Activated effector memory CD4-positive, alpha-beta T cell treated with anti-CD3 and anti-CD28 coated beads, Interleukin-2, amount 50 U/mL, for 16 hours (primary cell): ENCODE measurements around the gene AFF1.

Source experiments
- DNase-seq: peaks from one replicate; pipeline ENCODE4 v3.0.0-alpha.2; 2020

AFF1 gene

GRCh38 chr4:86934771-86935565, at the start of gene AFF1:
Gene AFF1, plus strand, starts transcription at chr4:86935011. Its CDS starts 13,523 bp downstream, at chr4:86948534.
- peak; percentile 95 for DNase-seq

DNA sequence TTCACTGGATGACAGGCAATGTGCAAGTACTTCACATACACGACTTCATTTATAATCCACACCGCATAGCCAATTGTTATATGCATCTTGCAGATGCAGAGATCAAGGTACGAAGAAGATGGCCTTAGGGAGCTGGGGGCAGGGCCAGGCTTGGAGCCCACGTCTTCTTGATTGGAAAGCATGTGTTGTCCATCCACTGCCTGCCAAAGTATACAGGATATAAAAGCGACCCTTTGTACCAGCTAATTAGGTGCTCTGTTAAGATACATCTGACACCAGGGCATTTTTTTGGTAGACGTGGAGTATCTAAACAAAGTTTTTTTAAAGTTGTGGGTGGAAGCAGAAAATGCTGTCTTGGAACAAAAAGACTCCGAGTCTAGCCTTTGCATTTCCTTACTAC, 44.0 kb upstream of the AFF1 start:
- DNase-seq: no peak

DNA sequence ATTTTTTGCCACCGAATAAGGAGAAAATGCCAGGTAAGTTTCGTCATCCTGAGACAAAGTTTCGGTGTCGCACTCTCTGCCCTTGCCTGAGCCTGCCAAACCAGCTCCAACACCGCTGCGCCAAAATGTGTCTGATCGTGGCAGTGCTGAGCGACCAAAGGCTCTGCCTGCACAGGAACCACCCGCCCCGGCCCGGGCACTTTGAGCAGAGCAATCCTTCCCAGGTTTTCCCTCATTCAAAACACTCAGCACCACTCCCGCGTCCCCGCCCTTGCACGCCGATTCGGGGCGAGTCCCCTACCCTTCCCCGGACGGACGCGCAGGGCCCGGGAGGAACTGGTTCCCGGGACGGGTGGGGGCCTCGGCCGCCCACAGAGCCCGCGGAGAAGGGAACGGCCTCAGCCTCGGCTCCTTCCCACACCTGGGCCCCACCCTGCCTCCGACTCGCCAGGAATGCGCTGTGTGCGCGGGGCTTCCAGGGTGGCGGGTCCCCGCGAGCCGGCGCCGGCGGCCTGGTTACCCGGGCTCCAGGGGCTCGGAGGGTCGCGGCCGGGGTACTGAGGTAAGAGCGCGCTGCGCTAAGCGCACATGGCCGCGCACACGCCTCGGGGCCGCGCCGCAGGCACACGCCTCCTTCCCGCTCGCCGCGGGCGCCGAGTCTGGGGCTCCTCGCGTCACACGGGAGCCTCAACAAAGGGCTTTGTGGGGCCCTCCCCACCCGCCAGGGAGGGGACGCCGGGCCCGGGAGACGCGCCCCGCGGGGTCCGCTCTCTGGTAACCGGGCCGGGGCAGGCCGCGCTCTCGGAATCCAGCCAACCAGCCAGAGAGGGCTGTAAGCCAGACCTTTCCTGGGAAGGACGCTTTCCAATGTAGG, 42.8 kb upstream of the AFF1 start, which contains the start of gene C4orf36:
Gene C4orf36 (minus strand): TSS at position 661 of the 874 bp plus-strand sequence. CDS start 902 bp downstream, outside the sequence.
- DNase-seq: peak; percentile 67

DNA sequence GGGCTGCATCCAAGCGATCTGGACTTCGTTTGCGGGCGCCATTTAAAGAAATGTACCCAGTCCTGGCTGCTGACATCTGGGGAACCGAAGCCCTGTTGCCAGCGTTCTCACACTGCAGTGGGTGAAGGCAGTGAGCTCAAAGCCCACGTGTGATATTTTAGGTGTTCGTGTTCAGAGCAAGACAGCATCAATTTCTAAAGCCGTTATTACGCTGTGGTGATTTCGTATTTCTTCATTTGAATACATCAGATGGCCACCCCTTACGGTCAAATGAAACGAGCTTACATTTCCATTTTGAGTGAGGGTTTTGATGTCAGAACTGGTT, 42.2 kb upstream of the AFF1 start:
- no peak for DNase-seq

DNA sequence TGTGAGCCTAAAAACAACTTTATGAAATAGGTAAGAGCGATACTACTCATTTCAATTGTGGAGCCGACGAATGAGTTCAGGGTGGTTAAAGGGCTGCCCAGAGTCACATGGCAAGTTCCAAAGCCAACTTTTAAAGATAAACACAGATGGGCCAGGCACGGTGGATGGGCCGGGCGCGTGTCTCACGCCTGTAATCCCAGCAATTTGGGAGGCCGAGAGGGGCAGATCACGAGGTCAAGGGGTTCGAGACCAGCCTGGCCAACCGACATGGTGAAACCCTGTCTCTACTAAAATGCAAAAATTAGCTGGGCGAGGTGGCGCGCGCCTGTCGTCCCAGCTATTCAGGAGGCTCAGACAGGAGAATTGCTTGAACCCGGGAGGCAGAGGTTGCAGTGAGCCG, 41.7 kb upstream of the AFF1 start:
- no peak for DNase-seq

- DNase-seq: no peak
These were observed 40.4 kb upstream of the AFF1 start for GRCh38 chr4:86894455-86894854.

GRCh38 chr4:86895692-86896488, 38.9 kb upstream of the AFF1 start:
- no peak for DNase-seq

- DNase-seq: no peak
These were observed 38.2 kb upstream of the AFF1 start for GRCh38 chr4:86896596-86896995.

DNA sequence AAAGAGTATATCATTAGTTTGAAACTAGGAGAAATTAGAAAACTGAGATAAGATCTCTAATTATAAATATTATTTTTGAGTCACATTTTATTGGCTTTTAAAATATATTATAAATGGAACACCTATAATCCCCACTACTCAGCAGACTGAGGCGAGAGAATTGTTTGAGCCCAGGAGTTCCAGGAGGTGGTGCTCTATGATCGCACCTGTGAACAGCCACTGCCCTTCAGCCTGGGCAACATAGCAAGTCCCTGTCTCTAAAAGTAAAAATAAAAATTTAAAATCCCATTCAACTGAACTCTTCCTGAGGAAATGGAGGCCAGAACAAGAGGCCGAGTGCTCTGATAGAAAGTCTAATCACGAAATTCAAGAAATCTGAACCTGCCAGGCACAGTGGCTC, 36.2 kb upstream of the AFF1 start:
- DNase-seq: no peak

- DNase-seq: no peak
These were observed 32.9 kb upstream of the AFF1 start for GRCh38 chr4:86901864-86902263.

GRCh38 chr4:86908251-86908657, 26.6 kb upstream of the AFF1 start:
- no peak for DNase-seq

- DNase-seq: no peak
These were observed 25.1 kb upstream of the AFF1 start for GRCh38 chr4:86909546-86910295.

- no peak for DNase-seq
These were observed 24.4 kb upstream of the AFF1 start for GRCh38 chr4:86910369-86910768.

GRCh38 chr4:86910820-86911684, 23.8 kb upstream of the AFF1 start:
- DNase-seq: no peak

- DNase-seq: no peak
These were observed 18.4 kb upstream of the AFF1 start for GRCh38 chr4:86916392-86916791.

DNA sequence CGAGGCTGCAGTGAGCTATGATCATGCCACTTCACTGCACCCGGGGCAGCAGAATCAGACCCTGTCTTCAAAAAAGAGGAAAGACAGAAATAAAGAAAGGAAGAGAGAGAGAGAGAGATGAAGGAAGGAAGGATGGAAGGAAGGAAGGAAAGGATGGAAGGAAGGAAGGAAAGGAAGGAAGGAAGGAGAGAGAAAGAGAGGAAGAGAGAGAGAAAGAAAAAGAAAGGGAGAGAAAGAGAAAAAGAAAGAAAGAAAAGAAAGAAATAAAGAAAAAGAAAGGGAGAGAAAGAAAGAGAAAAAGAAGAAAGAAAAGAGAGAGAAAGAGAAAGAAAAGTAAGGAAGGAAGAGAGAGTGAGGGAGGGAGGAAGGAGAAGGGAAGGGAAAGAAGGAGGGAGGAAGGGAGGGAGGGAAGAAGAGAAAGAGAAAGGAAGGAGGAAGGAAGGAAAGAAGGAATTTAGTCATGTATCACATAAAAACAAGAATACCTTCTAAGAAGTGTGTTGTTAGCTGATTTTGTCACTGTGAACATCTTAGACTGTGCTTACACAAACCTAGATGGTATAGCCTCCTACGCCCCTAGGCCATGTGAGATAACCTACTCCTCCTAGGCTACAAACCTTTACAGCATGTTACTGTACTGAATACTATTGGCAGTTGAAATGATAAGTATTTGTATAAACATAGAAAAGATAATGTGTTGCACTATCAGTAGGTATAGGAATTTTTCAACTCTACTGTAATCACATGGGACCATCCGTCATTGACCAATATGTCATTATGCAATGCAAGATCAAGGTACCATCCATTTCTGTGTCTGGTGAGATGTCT, 17.4 kb upstream of the AFF1 start:
- no peak for DNase-seq

DNA sequence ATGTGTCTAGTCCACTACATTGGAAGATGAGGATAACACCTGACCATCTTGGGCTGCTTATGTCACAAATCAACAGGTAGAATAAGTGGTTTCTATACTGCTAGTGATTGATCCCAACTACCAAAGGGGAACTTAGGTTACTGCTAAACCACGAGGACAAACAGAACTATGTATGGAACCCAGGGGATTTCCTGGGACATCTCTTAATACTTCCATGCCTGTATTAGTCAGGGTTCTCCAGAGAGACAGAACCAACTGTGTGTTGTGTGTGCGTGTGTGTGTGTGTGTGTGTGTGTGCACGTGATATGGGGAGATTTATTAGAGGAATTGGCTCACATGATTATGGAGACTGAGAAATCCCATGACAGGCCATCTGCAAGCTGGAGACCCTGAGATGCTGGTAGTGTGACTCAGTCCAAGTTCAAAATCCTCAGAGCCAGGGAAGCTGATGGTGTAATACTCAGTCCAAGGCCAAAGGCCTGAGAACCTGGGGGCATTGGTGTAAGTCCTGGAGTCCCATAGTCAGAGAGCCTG, 16.2 kb upstream of the AFF1 start:
- no peak for DNase-seq

DNA sequence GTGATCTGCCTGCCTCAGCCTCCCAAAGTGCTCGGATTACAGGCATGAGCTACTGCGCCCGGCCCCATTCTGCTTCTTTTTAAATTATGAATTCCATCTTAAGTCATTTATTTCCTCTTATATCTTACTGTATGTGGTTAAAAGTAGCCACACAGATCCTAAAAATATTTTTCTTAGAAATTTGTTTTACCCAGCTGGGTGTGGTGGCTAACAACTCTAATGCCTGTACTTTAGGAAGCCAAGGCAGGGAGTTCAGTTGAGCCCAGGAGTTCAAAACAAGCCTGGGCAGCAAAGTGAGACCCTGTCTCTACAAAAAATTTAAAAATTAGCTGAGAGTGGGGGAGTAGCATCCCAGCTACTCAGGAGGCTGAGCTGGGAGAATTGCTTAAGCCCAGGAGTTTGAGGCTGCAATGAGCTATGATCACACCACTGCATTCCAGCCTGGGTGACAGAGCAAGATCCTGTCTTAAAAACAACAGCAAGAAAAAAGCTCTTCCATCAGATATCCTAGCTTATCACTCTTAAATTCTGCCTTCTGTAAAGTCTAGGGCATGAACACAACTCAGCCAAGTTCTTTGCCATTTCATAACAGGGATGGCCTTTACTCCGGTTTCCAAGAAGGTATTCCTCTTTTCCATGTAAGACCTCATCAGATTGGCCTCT, 15.1 kb upstream of the AFF1 start:
- no peak for DNase-seq

DNA sequence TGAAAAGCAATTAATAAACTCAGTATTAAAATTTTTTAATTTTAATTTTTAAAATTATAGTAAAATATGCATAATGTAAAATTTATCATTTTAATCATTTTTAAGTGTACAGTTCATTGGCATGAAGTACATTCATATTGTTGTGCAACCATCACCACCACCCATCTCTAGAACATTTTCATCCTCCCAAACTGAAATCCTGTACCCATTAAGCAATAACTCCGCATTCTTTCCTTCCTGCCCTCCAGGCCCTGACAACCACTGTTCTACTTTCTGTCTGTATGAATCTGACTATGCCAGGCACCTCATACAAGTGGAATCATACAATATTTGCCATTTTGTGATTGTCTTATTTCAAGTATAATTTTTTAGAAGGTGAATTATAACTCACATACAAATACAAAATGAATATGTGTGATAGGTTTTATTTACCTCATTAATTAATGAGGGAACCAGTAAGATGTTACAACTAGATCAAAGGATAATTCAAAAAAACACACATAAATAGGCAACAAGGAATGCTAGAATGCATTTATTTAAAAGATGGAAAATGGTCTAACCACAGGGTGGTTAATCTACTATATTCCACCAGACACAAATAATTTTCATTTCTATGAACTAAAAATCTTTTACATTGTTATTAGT, 13.1 kb upstream of the AFF1 start:
- no peak for DNase-seq
